Limb (tissue), 2 donors: ENCODE measurements around the gene GALNT12.

Experiments
- DNase-seq, 2 donors: peaks; one replicate each; pipeline ENCODE4 v3.0.0-alpha.2; 2016; ENCODE audit errors: extremely low spot score in 2 of 2

Gene GALNT12

DNA sequence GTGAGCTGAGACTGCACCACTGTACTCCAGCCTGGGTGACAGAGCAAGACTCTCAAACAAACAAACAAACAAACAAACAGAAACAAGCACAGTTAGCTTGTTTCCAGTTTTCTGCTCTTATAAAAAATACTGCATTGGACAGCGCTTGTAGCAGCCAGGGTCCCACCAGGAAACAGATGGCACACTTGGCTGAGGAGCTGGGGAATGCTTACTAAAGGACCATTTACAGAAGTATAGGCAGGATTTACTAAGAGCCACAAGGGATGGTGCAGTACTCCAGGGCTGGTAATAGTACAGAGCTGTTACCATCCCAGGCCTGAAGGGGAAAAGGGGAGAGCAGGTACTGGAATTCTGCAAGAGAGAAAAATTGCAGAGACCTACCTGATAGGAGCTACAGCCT, 5.9 kb upstream of the GALNT12 start:
- DNase-seq: no peak

DNA sequence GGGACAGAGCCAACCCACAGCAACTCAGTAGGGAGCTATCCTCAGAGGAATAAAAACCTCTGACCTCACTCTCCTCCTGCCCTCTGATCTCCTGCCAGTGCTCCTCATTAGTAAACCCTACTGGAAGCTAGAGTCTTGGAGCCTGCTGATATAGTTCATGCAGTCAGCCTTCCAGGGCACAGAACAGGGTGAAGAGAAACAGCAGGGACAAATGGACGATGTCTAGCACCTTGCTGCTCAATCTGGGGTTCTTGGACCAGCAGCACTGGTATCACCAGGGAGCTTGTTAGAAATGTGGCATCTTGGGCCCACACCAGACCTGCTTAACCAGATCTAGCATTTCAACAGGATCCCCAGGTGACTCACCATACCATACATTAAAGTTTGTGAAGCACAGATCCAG, 5.5 kb upstream of the GALNT12 start:
- no peak for DNase-seq

DNA sequence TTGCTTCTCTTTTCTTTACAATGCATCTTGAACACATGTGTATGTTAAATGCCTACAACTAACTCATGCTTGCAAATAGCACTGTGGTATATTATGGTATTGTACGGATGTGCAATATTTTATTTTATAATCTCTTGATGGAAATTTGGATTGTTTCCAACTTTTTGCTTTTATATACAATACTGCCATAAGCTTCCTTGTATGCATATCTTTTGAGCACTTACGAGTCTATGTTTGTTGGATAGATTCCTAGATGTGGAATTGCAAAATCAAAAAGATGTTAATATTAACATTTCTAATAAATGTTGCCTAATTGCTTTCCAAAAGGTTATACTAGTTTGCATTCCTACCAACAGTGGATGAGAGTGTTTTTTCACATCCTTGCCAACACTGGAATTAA, 3.4 kb upstream of the GALNT12 start:
- DNase-seq: no peak

DNA sequence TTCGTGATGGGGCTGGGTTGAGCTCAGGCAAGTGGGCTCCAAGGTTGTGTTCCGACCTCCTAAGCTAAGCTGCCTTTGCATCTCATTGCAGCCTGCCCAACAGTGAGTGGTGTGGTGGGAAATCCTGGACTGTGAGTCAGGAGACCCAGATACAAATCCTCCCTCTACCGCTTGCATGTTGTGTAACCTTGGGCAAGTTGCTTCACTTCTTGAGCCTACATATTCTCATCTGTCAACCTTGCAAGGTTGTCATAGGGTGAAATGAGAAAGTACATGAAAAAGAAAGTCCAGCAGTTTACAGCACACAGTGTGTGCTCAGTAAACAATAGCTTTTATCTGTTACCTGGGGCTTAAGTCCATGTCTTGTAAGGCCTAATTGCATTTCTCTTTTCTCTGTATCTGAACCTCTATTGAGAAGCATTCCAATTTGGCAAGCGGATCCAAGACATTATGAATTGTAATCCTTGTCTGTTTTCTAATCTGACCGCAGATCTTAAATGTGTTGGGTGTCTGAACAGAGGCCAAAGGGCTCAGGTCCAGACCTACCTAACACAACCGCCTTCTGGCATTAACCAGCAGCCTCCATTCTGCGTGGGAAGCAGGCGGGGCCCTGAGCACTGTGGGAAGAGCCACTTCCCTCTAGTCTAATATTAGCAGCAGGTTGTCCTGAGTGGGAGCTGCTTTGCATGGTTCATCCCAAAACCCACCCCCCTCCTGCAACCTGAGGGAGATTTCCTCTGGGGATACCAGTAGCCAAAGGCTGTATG, 1.8 kb upstream of the GALNT12 start:
- no peak for DNase-seq

DNA sequence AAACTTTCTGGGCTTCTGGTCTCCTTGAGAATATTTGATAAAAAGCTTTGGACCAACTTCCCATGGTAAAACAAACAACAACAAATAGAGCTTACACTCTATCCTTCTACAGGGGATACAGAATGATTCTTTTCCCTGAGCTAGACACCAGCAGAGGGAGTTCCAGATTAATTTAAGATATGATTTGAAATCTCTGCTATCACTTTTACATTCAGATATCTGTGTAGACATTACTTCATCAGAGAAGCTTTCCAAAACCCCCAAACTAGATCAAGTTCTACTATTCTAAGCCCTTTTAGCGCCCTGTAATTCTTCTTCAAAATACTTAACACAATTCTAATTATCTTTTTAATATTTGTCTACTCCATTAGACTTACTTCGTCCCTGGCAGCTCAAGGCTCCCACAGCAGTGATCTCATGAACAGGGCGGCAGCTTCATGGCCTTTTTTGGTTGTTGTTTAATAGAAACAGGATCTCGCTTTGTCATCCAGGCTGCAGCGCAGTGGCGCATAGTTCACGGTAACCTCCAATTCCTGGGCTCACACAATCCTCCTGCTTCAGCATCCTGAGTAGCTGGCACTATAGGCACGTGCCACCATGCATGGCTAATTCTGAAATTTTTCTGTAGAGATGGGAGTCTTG, 955 bp upstream of the GALNT12 start:
- no peak for DNase-seq

DNA sequence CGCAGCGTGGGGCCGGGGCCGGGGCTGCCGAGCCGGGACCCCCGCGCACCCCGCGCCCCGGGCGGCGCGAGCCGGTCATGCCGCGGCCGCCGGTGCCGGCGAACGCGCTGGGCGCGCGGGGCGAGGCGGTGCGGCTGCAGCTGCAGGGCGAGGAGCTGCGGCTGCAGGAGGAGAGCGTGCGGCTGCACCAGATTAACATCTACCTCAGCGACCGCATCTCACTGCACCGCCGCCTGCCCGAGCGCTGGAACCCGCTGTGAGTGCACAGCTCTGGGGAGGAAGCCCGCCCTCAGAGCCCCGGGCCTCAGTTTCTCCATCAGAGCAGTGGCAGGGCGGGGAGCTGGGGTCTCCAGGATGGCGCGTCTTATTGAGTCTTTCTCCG, 335 bp downstream of the GALNT12 start:
- peak in 1 of 2 donors; percentile 58 for DNase-seq

DNA sequence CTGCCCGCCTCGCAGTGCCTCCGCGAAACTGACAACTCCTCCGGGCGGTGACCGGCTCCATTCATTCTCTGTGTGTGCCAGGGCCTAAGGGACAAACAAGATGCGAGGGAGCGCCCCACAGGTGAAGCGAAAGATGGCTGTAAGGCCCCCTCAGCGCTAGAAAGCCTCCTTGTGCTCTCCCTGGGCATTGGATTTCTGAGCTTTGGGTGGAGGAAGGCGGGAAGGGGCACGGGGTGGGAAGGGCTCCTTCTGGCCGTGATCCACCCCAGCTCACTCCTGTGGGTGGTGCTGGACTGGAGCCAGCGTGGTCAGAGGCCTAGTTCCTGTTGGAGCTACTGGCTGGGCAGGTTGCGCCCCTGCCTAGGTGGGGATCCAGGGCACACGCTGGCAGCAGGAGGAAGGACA, 943 bp downstream of the GALNT12 start:
- DNase-seq: no peak

DNA sequence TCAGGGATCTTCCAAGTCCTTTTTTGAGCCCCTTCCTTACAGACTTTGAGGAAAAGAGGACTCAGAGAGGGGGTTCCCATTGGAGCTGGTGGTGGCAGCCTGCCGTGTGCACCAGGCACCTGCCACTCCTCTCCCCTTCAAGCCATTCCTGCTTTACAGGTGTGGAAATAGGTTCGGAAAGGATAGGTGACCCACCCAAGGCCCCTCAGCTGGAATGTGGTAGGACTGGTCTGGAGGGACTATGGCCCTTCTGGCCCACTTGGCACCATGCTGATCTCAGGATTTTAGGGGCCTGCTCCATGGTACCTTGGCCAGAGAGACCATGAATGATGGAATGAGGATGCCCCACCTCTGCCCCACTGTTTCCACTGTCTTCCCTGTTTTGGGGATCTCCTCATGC, 1.4 kb downstream of the GALNT12 start:
- no peak for DNase-seq

DNA sequence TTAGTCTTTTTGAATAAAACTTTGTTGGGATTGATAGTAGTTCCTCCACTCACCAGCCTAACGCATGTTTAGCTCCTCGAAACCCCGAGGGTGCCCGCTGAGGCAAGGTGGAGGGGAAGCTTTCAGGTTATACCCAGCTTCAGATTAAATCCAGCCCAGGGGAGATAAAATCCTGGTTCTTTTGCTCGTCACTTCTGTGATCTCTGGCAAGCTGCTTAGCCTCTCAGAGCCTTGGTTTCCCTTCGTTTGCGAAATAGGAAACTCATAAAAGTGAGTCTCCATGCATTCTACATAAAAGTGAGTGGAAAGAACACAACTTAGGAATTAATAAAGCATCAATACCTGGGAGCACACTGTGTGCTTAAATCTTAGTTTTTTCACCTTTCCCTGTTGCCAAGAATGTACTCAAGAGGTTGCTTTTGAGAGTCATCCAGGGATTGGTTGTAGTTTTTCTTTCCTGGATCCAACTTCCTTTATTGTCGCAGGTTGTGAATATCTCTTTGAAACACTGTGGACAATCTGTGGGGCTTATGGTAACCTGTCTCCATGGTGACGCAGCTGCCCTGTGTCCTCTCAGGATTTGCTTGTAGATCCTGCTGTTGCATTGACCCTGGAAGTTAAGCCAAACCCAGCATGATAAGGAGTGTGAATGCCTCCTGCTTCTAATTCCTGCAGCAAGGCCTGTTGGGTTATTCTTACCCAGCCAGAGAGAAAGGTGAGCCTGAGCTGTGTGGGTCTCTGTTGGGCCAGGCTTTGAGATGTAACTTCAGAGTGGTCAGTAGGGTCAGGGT, 2.0 kb downstream of the GALNT12 start:
- no peak for DNase-seq

DNA sequence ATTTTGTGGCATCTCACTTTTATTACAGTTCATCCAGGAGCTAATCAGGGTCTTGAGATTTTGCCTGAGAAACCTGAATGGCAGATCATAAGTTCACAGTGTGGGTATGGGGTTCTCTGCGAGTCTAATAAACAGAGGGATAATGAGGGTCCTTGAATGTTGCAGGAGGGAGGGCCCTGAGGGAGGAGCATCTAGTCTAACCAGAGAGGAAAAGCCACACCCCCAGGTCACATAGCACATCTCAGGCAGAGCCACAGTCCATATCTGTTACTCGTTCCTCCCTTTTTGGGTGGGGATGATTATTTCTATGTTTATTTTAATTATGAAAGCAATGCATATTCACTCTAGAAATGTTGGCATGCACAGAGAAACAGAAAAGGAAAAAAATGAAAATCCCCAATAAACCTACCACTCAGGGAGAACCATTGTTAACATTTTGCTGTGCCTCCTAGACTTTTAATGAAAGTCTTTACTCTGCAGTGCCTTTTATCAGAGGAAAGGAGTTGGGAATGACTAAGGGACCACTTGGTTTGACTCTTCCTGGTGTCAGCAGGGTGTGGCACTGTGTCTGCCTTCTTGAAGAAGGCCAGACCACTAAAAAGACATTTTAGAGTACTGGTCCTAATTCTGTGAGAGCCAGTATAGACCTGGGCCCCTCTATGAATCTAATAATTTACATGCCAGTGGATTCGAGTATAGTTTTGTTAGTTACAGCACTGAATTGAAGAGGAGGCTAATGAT, 2.8 kb downstream of the GALNT12 start:
- no peak for DNase-seq

DNA sequence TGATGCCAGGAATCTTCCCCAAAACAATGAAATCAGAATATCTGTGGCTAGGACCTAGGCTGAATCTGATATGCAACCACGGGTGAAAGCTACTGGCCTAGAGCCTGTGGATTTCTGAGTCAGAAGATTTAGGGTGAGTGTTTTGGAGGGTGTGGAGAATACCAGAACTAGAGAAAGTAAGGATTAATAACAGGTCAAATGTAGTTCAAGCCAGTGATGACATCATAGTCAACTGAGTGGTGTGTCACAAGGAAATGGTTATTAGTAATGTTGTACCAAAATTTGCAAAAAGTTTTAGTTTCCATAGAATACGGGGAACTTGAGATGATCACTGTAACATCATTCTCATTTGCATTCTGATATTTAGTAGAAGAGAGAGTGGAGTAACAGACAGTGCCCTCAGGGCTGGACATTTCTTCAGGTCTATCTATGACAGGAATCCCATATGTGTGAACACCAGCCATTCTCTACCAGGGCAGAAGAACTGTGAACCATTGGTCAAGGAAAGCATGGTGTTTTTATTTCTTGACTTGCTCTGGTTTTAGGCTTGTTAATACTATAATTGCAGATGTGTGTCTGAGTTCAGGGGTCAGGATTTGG, 3.7 kb downstream of the GALNT12 start:
- DNase-seq: no peak

DNA sequence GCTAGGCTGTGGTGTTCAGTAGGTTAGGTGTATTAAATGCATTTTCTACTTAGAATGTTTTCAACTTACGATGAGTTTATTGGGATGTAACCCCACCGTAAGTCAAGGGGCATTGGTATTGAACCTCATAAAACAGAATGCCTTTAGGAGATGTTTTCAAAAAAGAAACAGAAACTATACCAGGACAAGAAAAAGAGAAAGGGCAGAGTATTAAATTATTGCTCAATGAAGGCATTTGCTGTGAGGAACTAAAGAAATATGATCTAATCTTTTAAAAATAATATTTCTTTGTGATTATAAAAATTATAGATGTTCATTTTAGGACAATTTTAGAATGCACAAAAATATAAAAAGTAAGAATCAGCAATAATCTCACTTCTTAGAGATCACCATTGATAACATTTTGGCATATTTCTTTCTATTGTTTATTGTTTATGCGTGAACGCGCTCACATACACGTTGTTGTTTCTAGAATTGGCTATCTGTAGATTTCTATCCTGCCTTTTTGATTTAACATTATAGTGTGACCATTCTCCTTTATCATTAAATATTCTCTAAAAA, 8.0 kb downstream of the GALNT12 start:
- DNase-seq: no peak

DNA sequence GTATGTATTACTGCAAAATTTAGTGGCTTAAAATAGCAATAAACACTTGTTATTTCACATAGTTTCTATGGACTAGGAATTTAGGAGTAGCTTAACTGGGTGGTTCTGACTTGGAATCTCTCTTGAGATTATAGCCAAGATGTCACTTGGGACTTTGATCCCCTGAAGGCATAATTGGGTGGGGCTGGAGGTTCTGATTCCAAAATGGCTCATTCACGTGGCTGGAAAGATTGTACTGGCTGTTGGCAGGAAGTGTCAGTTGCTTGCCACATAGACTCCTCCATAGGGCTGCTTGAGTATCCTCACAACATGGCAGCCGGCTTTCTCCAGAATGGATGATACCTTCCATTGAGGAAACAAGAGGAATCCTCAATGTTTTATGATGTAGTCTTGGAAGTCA, 11.3 kb downstream of the GALNT12 start:
- no peak for DNase-seq

DNA sequence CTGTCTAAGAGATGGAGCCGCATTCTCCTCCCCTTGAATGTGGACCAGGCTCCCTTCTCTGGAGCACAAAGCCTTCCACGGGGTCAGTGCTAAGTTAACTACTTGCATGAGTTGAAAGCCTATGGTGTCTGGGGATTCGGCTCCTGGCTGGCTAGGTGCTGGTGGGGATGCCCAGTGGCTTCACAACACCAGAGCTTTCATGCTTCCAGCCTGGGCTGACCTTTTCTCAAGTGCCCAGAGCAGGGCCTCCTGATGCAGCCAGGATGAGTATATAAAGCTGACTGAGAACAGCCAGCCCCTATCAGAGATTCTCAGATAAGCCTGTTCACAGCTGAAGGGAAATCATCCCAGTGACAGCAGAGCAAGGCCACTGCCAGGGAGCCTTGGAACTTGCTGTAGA, 11.8 kb downstream of the GALNT12 start:
- no peak for DNase-seq

DNA sequence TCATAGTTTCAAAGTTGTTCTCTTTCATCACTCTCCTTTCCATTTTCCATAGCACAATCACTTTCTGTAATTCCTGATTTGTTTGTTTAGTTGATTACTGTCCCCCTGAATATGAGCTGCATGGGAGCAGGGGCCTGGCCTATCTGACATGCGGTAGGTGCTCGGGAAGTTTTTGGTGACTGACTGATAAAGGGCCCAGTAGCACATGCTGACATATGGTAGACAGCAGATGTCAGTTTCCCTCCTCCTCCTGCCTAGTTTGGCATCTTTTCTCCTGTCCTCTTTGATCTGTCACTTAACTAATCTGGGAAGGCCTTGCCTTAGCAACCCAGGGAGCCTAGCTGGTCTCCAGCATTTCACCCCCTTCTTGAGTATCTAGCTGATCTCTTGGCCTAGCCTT, 14.4 kb downstream of the GALNT12 start:
- no peak for DNase-seq

DNA sequence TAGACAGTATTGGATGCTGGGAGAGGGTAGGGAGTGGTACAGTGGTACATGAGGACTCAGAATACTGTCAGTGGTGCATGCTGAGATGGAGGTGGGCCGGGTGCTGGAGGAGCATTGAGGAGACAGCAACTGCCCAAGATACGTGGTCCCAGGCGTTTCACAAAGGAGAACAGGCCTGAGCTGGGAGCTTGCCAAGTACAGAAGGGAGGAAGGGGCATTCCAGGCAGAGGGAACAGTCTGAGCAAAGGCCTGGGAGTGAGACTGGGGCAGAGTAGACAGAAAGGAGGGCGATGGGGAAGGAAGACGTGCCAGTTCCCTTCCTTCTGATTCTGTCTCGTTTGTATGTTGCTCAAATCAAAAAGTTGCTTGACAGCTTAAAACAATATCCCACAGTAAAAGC, 15.2 kb downstream of the GALNT12 start:
- no peak for DNase-seq

DNA sequence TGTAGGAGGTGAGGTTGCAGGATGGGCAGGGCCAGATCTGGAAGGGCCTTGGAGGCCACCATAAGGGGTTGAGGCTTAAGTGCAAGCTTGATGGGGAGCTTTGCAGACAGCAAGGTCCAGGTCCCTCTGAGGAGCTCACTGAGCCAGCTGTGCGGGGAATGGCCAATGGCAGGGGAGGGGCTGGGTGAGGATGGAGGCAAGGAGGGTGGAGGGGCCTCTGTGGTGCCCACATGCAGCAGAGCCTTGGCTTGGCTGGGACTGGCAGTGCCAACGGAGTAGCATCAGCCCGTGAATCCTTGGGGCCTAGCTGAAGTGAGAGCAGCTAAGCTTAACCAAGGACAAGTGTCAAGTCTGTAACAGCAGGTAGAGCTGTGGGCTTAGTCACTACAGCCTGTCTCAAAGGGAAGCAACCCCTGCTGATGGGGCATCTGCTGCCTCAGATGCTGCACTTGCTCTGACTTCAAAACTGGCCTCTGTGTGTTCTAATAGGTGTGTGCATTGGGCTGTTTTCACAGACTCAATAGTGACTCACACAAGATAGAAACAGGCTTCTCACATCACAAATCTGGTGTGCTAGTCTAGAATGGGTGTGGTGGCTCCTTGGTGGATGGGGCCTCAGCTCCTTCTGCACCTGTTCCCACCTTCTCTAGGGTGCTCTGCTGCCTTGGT, 16.3 kb downstream of the GALNT12 start:
- no peak for DNase-seq

DNA sequence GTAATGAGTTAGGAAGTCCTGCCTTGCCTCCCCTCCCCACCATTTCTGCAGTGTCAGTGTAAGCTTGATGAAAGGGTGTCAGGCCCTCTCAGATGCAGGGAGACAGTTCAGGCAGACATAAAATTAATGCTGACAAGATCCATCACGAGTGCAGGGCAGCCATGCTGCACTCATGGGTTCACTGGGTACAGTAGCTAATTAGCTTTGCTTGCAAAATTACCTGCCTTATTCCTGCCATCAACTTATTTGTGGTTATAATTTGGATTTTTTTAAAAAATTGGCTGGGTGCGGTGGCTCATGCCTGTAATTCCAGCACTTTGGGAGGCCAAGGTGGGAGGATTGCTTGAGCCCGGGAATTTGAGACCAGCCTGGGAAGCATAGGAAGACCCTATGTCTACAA, 17.9 kb downstream of the GALNT12 start:
- DNase-seq: no peak

DNA sequence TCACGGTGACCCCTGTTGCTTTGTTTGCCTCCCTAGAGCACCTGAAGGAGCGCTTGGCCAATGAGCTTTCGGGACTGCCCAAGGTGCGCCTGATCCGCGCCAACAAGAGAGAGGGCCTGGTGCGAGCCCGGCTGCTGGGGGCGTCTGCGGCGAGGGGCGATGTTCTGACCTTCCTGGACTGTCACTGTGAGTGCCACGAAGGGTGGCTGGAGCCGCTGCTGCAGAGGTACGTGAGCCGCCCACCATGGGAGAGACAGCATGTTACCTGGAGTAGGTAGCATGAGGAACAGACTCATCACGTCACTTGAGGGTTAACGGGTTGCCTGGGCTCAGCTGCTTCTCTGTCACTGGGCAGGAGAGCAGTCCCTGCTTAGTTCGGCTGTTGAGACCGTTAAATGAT, 19.2 kb downstream of the GALNT12 start:
- DNase-seq: no peak

DNA sequence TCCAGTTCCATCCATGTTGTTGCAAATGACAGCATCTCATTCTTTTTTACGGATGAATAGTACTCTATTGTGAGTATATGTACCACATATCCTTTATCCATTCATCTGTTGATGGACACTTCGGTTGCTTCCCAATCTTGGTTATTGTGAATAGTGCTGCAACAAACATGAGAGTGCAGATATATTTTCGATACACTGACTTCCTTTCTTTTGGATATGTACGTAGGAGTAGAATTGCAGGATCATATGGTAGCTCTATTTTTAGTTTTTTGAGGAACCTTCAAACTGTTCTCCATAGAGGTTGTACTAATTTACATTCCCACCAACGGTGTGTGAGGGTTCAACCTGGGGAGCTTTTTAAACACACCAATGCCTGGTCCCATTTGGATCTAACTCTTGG, 22.3 kb downstream of the GALNT12 start:
- DNase-seq: no peak

DNA sequence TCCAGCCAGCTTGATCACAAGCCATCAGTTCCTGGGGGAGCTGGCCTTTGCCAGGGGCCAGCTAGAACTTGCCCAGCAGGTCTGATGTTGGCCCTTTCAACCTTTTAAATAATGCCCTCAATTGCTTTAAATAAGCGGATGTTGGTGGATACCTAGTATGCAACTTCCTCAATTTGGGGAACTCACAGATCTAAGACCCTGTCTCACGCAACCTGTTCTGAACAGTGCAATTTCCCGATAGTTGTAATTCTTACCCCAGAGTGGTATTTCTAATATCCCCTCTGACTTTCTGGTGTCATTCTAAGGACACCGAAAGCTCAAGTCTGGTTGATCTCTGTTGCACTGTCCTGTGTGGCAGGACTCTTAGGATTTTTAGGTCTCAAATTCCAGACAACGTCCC, 23.1 kb downstream of the GALNT12 start:
- no peak for DNase-seq
